Tibial nerve (tissue), 4 donors: Measurements from ENCODE around the gene YAE1.

Experiments used
- CTCF ChIP-seq, 5 experiments: fragments of 200-600 bp in 3 of 5; fragments of 450-650 bp in 2 of 5; sonication (generic) in 3 of 5; IDR thresholded peaks; one replicate each; pipeline ENCODE4 v1.5.1; 2016 to 2019; ENCODE audit warnings: antibody characterized with exemption in 5 of 5, mild to moderate bottlenecking in 3 of 5, moderate library complexity in 2 of 5
- EP300 ChIP-seq, 2 donors: sonication (generic); formaldehyde crosslinking; IDR thresholded peaks; one replicate each; pipeline ENCODE4 v1.6.1; 2017; ENCODE audit warnings: antibody characterized with exemption in 2 of 2, mild to moderate bottlenecking in 1 of 2

- TF ChIP-seq EP300 (IDR thresholded peaks at IDR 0.05) (no peak), CTCF (IDR thresholded peaks at IDR 0.05) (no peak)
Observed at GRCh38 chr7:39602351-39602750, 36.1 kb downstream of the YAE1 start.
